Spleen (tissue), 7 donors: Measurements from ENCODE around the gene BABAM1.

Experiments used
- POLR2A ChIP-seq, 3 donors: fragments of 450-650 bp; IDR thresholded peaks; one replicate each; pipeline ENCODE4 v1.5.1; 2017; ENCODE audit warnings: antibody characterized with exemption in 3 of 3, mild to moderate bottlenecking in 1 of 3
- POLR2AphosphoS5 ChIP-seq, 3 donors: sonication (generic); formaldehyde crosslinking; IDR thresholded peaks; one replicate each; pipeline ENCODE4 v1.5.1; 2017; ENCODE audit warnings: antibody characterized with exemption in 3 of 3
- TF ChIP-seq, protein P1 (sequence below), 11 experiments: fragments of 200-600 bp in 7 of 11; fragments of 450-650 bp in 4 of 11; sonication (generic) in 4 of 11; IDR thresholded peaks in 8 of 11; conservative IDR thresholded peaks in 3 of 11; 1 replicate in 7 of 11; 2 replicates in 4 of 11; pipeline versions ENCODE4 v1.4.0 to v1.8.0; 2016 to 2021; ENCODE audit warnings: antibody characterized with exemption in 11 of 11, inconsistent platforms in 4 of 11, mild to moderate bottlenecking in 1 of 11
- donor health status: DM: no; HTN: no; CAD: no; lungs with moderate emphysema.
- donor health status: DM: no; HTN: no; CAD: no.
- donor health status: DM: no; HTN: no; CAD: no.

DNA sequence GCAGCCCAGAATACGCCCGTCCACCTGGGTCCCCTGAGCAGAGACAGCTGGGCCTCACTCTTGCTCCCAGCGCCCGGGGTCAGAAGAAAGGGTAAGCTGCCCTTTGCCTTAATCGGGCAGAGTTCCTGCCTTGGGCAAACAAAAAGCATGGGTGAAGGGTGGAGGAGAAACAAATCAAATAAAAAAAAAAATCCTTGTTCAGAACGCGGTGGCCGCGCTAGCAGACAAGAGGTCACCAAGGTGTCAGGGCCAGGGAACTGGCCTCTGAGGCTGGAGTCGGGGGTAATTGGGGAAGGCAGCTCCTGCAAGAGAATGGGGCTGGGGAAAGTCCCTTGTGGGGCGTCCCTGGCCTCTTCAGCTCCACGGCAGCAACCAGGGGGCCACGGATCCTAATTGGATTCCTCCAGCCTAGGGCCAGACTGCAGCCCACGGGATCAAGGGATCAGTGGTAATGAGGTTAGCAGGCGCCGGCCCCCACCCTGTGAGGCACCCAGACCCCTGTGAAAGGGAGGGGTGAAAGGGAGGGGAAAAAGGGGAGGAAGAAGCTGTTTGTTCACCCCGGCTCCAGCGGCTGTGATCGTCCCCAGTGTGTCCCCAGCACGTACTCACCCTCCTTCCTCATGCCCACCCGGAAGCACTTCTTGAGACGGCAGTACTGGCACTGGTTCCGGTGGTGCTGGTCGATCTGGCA lies 27.0 kb upstream of the BABAM1 start:
- TF ChIP-seq, protein P1, sequence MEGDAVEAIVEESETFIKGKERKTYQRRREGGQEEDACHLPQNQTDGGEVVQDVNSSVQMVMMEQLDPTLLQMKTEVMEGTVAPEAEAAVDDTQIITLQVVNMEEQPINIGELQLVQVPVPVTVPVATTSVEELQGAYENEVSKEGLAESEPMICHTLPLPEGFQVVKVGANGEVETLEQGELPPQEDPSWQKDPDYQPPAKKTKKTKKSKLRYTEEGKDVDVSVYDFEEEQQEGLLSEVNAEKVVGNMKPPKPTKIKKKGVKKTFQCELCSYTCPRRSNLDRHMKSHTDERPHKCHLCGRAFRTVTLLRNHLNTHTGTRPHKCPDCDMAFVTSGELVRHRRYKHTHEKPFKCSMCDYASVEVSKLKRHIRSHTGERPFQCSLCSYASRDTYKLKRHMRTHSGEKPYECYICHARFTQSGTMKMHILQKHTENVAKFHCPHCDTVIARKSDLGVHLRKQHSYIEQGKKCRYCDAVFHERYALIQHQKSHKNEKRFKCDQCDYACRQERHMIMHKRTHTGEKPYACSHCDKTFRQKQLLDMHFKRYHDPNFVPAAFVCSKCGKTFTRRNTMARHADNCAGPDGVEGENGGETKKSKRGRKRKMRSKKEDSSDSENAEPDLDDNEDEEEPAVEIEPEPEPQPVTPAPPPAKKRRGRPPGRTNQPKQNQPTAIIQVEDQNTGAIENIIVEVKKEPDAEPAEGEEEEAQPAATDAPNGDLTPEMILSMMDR (IDR thresholded peaks at IDR 0.05 in 8 of 11, conservative IDR thresholded peaks at IDR 0.05 in 3 of 11): no peak
- TF ChIP-seq POLR2AphosphoS5 (IDR thresholded peaks at IDR 0.05) (no peak), POLR2A (IDR thresholded peaks at IDR 0.05) (no peak)
